Dermis blood vessel endothelial cell (primary cell): ENCODE measurements around the gene DIP2C. TPM values are rescaled to one million over a fixed set of nuclear protein-coding genes. Genes with fewer than 3 reads are reported as not detected.
"Not testable (repeated sequence)": the region's sequence is repeated elsewhere in the genome, so short reads cannot be mapped to it uniquely, and the experiment has no call there.

Source experiments
- DNase-seq: peaks from one replicate; pipeline ENCODE4 v3.0.0; 2010
- total RNA-seq: library from RNA; depleted of rRNA; stranded (reverse); fragments of >200 nt; gene quantifications from 2 replicates; pipeline ENCODE4 v1.2.3, GENCODE V29; 2014

DIP2C gene
- total RNA-seq, 1 donor from 2014 or later: 6.5 TPM

GRCh38 chr10:551373-552252 lies 137.9 kb downstream of the DIP2C start:
- no peak for DNase-seq

- DNase-seq: no peak
Observed at GRCh38 chr10:550665-551372, 138.6 kb downstream of the DIP2C start.

DNA sequence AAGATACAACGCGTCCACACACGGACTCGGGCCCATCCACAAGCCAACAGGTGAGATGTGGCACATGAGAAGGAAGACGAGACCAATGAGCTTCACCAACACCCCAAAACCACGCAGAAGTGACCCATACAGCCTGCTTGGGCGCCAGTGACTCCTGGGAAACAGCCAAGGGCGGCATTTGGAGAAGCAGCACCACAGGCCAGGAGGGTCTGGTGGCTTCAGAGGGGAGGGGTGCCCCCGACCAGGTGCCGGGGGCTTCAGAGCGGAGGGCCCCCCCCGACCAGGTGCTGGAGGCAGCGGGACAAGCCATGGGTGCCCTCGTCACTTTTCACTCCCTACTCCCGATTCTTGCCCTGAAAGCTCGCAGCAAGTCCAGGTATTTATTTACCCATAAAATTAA lies 140.1 kb downstream of the DIP2C start:
- no peak for DNase-seq

GRCh38 chr10:548238-548901 lies 141.1 kb downstream of the DIP2C start:
- no peak for DNase-seq

DNA sequence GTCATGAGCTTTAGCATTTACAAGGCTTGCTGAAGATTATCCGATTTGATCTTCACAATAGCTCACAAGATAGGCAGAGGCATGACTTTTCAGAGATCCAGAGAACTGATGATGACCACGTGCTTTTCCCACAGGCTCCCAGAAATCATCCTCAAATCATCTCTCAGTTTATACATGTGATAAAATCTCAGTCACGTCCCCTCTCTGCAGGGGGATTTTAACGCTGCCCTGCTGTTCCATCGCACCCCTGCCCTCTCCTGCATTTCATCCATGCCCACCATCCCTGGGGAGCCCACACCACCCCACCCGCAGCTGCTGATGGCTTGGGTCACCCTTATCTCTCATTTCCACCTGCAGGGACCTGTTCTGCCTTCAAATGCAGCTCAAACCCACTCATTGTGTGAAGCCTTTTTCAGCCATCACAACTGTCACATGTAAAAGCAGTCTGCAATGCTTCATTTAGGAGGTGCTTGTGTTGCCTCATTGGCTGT lies 141.8 kb downstream of the DIP2C start:
- DNase-seq: no peak

DNA sequence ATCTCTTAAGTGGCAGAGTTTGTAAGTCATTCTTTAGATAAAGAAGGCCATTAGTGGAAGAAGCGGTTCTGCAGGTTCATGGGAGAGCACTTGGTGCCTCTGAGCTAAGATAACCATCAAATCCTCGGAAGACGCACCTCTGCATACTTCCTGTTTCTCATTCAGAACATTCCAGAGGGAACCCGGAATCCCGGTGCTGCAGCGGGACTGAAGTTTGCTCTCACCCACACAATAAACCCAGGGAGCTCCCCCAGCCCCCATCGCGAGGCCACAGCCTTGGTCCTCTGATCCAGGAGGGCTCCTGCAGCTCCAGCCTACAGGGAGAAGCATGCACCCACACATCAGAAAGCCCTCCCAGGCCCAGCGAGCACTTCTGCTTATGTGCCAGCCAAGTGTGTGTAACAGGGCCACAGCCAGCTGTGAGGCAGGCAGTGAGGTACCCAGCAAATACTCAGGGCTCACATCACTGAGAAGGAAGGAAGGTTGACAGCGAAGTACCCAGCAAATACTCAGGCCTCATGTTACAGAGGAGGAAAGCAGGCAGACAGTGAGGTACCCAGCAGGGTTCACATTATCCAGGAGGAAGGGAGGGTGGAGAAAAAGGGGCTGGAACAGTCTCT lies 142.4 kb downstream of the DIP2C start:
- DNase-seq: no peak

- DNase-seq: no peak
Observed at GRCh38 chr10:546451-546850, 143.0 kb downstream of the DIP2C start.

GRCh38 chr10:543862-544822 lies 145.3 kb downstream of the DIP2C start:
- DNase-seq: no peak

GRCh38 chr10:543131-543530 lies 146.3 kb downstream of the DIP2C start:
- no peak for DNase-seq

GRCh38 chr10:541750-542371 lies 147.6 kb downstream of the DIP2C start:
- no peak for DNase-seq

DNA sequence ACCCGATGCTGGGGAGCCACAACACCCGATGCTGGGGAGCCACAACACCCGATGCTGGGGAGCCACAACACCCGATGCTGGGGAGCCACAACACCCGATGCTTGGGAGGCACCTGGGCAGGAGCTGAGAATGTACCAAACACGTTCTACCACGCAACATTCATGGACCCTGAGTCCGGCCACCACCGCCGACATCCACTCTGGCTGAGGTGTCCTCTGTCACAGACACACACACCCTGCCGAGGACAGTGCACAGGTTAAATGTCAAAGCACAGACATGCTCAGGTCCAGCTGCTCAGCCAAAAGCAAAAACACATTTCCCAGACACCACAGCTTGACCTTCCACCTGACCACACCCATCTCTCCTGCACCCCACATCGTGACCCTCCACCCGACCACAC lies 148.4 kb downstream of the DIP2C start:
- DNase-seq: no peak

- no peak for DNase-seq
Observed at GRCh38 chr10:538895-539294, 150.6 kb downstream of the DIP2C start.

GRCh38 chr10:536935-537334 lies 152.5 kb downstream of the DIP2C start:
- DNase-seq: no peak

GRCh38 chr10:536371-536925 lies 153.0 kb downstream of the DIP2C start:
- no peak for DNase-seq

GRCh38 chr10:535952-536351 lies 153.5 kb downstream of the DIP2C start:
- DNase-seq: no peak

DNA sequence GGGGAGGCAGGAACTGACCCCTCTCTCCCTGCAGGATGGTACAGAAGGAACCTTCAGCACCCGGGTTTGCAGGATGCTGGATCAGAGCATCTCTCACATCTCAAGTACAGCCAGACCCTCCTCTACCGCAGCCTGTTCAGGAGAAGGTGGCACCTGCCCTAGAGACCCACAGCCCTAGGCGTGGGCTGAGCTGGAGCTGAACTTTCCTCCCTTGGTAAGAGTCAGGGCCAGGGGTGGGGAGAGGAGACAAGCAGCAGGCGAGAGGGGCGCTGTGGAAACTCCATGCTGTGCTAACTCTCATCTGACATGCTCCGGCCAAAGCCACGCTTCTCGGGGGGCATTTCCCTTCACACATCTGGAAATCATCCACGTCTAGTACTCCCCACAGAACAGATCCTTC lies 154.4 kb downstream of the DIP2C start:
- DNase-seq: no peak

DNA sequence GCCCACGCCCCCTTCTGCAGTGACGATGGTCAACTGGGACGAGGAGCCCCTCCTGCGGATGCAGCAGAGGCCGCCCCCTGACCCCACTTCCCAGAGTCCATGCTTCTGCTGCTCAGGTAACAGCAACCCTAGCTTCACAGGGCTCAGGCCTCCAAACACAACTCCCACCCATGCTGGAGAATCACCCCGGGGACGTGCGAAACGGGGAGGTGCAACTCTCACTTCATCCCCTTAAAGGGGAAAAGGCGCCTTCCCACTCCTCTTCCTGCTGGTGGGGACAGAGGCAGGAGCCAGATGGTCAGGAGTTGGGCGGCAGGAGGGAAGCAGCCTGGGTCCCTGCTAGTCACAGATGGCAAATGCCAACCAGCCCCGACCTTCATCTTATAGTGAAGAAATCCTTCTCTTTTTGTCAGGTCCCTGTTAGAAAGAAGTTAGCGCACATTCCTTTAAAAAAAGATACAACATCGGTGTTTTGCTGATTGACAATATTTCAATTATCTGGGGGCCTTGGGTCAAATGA lies 155.4 kb downstream of the DIP2C start:
- DNase-seq: no peak

- DNase-seq: no peak
Observed at GRCh38 chr10:533611-534010, 155.9 kb downstream of the DIP2C start.

GRCh38 chr10:533186-533585 lies 156.3 kb downstream of the DIP2C start:
- DNase-seq: no peak

- DNase-seq: not testable (repeated sequence)
Observed at GRCh38 chr10:532331-532730, 157.1 kb downstream of the DIP2C start.

DNA sequence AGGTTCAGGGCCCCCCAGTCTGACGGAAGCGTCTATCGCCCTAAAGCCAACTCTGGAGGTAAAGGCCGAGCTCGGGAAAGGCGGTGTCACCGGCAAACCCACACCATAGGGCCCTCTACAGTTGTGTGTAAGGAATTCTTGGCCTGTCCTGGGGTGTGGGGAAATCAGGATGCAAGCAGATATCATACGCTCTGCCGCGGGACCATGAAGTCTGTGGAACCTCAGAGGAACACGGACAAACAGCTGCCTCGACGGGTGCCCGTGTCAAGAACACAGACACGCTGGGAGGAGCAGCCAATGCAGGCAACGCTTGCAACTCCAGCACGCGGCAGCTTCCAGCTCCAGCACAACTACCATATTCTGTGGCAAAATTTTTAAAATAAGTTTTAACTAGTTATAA lies 157.9 kb downstream of the DIP2C start:
- no peak for DNase-seq
